HEK293T (cell line): ENCODE measurements around the gene HYDIN.

Experiments used
- ARNT ChIP-seq: fragments of 450-650 bp; IDR thresholded peaks from 2 replicates; pipeline ENCODE4 v1.6.1; 2017; ENCODE audit warnings: mild to moderate bottlenecking
- BHLHE40 ChIP-seq: fragments of 450-650 bp; IDR thresholded peaks from 2 replicates; pipeline ENCODE4 v1.6.1; 2016; ENCODE audit warnings: mild to moderate bottlenecking, moderate library complexity, borderline replicate concordance
- FOXA1 ChIP-seq: fragments of 450-650 bp; IDR thresholded peaks from 2 replicates; pipeline ENCODE4 v1.6.1; 2016; ENCODE audit warnings: mild to moderate bottlenecking
- FOXK2 ChIP-seq: fragments of 450-650 bp; IDR thresholded peaks from 2 replicates; pipeline ENCODE4 v1.6.1; 2016; ENCODE audit warnings: mild to moderate bottlenecking
- FOXM1 ChIP-seq: fragments of 450-650 bp; IDR thresholded peaks from 2 replicates; pipeline ENCODE4 v1.6.1; 2017; ENCODE audit warnings: mild to moderate bottlenecking, borderline replicate concordance
- HDGF ChIP-seq: fragments of 450-650 bp; IDR thresholded peaks from 2 replicates; pipeline ENCODE4 v1.6.1; 2017; ENCODE audit warnings: antibody characterized with exemption, borderline replicate concordance
- NFRKB ChIP-seq: fragments of 450-650 bp; IDR thresholded peaks from 2 replicates; pipeline ENCODE4 v1.6.1; 2016; ENCODE audit warnings: mild to moderate bottlenecking, moderate library complexity
- PKNOX1 ChIP-seq: fragments of 450-650 bp; IDR thresholded peaks from 2 replicates; pipeline ENCODE4 v1.6.1; 2016
- SUZ12 ChIP-seq: fragments of 450-650 bp; IDR thresholded peaks from 2 replicates; pipeline ENCODE4 v1.6.1; 2016; ENCODE audit warnings: mild to moderate bottlenecking
- TARDBP ChIP-seq: fragments of 450-650 bp; IDR thresholded peaks from 2 replicates; pipeline ENCODE4 v1.6.1; 2016

- no peak for TF ChIP-seq FOXK2
- no peak for TF ChIP-seq FOXM1
- TF ChIP-seq BHLHE40: no peak
- no peak for TF ChIP-seq TARDBP
- TF ChIP-seq ARNT: no peak
- no peak for TF ChIP-seq SUZ12
- no peak for TF ChIP-seq HDGF
- no peak for TF ChIP-seq FOXA1
- no peak for TF ChIP-seq NFRKB
- no peak for TF ChIP-seq PKNOX1
Observed at GRCh38 chr16:70760221-70760620, 470.3 kb downstream of the HYDIN start.
